Peyer's patch (tissue), 4 donors: ENCODE measurements around the gene CNOT3.

Experiments
- CTCF ChIP-seq, 6 experiments: fragments of 450-650 bp in 4 of 6; fragments of 200-600 bp in 2 of 6; sonication (generic) in 1 of 6; IDR thresholded peaks; one replicate each; pipeline ENCODE4 v1.5.1; 2017 to 2019; ENCODE audit warnings: antibody characterized with exemption in 6 of 6, mild to moderate bottlenecking in 3 of 6, moderate library complexity in 1 of 6
- POLR2A ChIP-seq, 2 donors: fragments of 450-650 bp; IDR thresholded peaks; one replicate each; pipeline ENCODE4 v1.5.1; 2017; ENCODE audit warnings: antibody characterized with exemption in 2 of 2, mild to moderate bottlenecking in 2 of 2, moderate library complexity in 2 of 2

GRCh38 chr19:54162884-54163283, 25.3 kb downstream of the CNOT3 start:
- TF ChIP-seq CTCF (IDR thresholded peaks at IDR 0.05): no peak
- no peak for TF ChIP-seq POLR2A (IDR thresholded peaks at IDR 0.05)
